NCI-H774 (cell line): ENCODE data around the gene RPS6KA2.
"Not testable (repeated sequence)": the region's sequence is repeated elsewhere in the genome, so short reads cannot be mapped to it uniquely, and the experiment has no call there.

Experiments used
- DNase-seq: peaks from one replicate; lab custom pipeline; 2025; lab: John Stamatoyannopoulos, UW

RPS6KA2 gene

GRCh38 chr6:166554316-166554715 lies 72.7 kb downstream of the RPS6KA2 start:
- no peak for DNase-seq

- no peak for DNase-seq
These were observed 73.3 kb downstream of the RPS6KA2 start for GRCh38 chr6:166553563-166554271.

GRCh38 chr6:166552600-166552999 lies 74.5 kb downstream of the RPS6KA2 start:
- no peak for DNase-seq

GRCh38 chr6:166551754-166552495 lies 75.1 kb downstream of the RPS6KA2 start:
- DNase-seq: no peak

GRCh38 chr6:166546653-166547052 lies 80.4 kb downstream of the RPS6KA2 start:
- no peak for DNase-seq

- DNase-seq: no peak
These were observed 81.7 kb downstream of the RPS6KA2 start for GRCh38 chr6:166545156-166546034.

- no peak for DNase-seq
These were observed 82.8 kb downstream of the RPS6KA2 start for GRCh38 chr6:166544296-166544605.

- no peak for DNase-seq
These were observed 83.3 kb downstream of the RPS6KA2 start for GRCh38 chr6:166543603-166544295.

- DNase-seq: no peak
These were observed 84.5 kb downstream of the RPS6KA2 start for GRCh38 chr6:166542580-166542912.

GRCh38 chr6:166541876-166542579 lies 85.0 kb downstream of the RPS6KA2 start:
- no peak for DNase-seq

GRCh38 chr6:166541366-166541765 lies 85.7 kb downstream of the RPS6KA2 start:
- DNase-seq: no peak

GRCh38 chr6:166540631-166541331 lies 86.3 kb downstream of the RPS6KA2 start:
- DNase-seq: no peak

GRCh38 chr6:166539543-166539942 lies 87.5 kb downstream of the RPS6KA2 start:
- no peak for DNase-seq

- DNase-seq: not testable (repeated sequence)
These were observed 88.1 kb downstream of the RPS6KA2 start for GRCh38 chr6:166539011-166539385.

- no peak for DNase-seq
These were observed 88.6 kb downstream of the RPS6KA2 start for GRCh38 chr6:166538297-166539010.

GRCh38 chr6:166534658-166535406 lies 92.2 kb downstream of the RPS6KA2 start:
- no peak for DNase-seq

GRCh38 chr6:166533205-166533824 lies 93.7 kb downstream of the RPS6KA2 start:
- DNase-seq: peak; percentile 87

- DNase-seq: no peak
These were observed 94.7 kb downstream of the RPS6KA2 start for GRCh38 chr6:166532302-166532701.
